ENCODE results near the gene PDE4A.
"Not testable (repeated sequence)": the region's sequence is repeated elsewhere in the genome, so short reads cannot be mapped to it uniquely, and the experiment has no call there.

PDE4A gene

GRCh38 chr19:10404888-10405820 is 15.2 kb upstream of the PDE4A start:
- no peak for ATAC-seq

- no peak for ATAC-seq
These were observed 14.1 kb upstream of the PDE4A start for GRCh38 chr19:10406191-10406590.

- no peak for ATAC-seq
These were observed 13.2 kb upstream of the PDE4A start for GRCh38 chr19:10407096-10407495.

- ATAC-seq = peak; percentile 68 to 73
These were observed 11.6 kb upstream of the PDE4A start for GRCh38 chr19:10408511-10409283.

GRCh38 chr19:10411224-10411623 is 9.1 kb upstream of the PDE4A start:
- ATAC-seq = not testable (repeated sequence)

- ATAC-seq = peak; percentile 59
These were observed 7.9 kb upstream of the PDE4A start for GRCh38 chr19:10412257-10412977.

DNA sequence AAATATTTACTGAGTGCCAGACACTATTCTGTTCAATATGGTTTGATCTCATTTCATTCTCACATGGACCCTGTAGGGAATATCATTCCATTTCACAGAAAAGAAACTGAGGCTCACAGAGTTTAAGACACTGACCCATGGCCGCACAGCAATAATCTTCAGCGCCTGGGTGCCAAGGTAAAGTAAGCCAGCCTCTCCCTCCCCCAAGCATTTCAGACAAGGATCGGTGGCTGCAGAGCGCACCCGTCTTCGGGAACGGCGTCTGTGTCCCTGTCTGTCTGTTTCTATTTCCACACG is 4.3 kb upstream of the PDE4A start:
- no peak for ATAC-seq

GRCh38 chr19:10416380-10417257 is 3.7 kb upstream of the PDE4A start:
- peak; percentile 56 to 59 for ATAC-seq

DNA sequence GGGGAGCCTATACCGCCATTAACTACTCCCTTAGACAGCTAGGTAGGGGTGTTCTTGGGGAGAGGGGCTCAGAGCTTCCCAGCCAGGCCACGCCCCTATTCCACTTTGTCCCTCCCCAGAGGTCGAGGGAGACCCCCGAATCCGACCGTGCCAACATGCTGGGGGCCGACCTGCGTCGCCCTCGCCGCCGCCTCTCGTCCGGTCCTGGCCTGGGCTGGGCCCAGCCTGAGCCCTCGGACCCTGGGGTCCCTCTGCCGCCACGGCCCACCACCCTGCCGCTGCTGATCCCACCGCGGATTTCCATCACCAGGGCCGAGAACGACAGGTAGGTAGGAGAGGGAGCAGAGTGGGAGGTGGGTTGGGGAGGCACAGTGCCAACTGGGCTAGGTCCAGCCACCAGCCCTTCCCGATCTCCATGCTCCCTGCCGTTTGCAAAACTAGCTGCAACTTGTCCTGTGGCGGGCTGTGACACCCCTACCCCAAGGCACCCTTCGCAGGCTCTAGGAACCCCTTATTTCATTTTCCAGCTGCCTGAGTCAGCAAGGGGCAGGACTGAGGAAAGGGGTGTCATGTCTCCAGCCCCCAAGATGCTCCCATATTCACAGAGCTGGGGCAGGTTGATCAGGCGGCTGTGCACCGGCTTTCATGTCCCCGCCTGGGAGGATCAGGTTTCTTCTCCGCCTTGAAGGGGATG is 2.6 kb upstream of the PDE4A start:
- no peak for ATAC-seq

- ATAC-seq = no peak
These were observed 2.2 kb upstream of the PDE4A start for GRCh38 chr19:10418235-10418484.

DNA sequence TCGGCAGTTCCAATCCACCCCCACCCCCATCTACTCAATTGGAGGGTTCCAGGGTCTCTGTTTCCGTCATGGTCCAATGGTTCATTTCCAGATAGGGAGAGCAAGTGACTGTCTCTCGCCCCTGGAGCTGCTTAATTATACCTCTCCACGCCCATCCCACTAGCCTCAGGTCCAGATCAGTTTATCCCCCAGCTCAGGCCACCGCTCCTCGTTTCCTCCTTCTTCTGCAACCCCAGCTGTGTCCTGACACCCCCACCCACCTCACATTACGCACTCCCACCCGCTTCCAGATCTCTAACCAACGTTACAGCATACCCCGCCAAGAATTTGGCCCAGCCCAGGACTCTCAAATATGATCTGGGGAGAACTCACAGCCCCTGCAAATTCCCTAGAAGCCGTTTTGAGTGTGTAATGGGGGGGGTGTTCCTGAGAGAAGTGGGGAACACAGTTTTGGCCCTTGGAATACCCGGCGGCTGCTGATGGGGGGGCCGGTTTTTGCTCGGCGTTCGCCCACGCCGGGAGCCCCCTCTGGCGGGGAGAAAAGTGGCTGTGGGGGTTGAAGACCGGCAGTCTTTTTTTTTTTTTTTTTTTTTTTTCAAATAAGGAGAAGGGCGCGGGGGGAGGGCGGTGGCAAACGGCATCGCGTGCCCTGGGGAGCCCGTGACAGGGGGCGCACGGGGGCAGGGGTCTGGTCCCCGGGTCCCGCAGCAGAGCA is 1.7 kb upstream of the PDE4A start:
- ATAC-seq = no peak

DNA sequence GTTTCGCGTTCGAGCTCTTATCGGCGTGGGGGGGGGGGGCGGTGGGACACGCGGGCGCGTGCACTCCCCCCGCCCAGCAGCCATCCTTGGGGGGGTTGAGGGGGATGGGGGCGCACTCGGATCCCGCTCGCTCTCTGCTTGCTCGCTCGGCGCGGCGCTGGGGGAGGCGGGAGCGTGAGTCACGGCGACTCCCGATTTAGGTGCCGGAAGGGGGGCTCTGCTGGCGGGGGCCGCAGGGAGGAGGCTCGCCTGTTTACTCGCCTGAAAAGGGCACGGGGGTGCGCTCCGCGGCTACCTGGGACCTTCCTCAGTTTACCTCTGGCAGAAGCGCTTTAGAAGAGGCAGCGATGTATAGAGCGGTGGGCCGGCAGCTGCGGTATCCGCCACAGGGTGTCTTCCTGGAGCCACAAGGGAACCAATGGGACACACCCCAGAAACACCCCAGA is 1.1 kb upstream of the PDE4A start:
- ATAC-seq = no peak

DNA sequence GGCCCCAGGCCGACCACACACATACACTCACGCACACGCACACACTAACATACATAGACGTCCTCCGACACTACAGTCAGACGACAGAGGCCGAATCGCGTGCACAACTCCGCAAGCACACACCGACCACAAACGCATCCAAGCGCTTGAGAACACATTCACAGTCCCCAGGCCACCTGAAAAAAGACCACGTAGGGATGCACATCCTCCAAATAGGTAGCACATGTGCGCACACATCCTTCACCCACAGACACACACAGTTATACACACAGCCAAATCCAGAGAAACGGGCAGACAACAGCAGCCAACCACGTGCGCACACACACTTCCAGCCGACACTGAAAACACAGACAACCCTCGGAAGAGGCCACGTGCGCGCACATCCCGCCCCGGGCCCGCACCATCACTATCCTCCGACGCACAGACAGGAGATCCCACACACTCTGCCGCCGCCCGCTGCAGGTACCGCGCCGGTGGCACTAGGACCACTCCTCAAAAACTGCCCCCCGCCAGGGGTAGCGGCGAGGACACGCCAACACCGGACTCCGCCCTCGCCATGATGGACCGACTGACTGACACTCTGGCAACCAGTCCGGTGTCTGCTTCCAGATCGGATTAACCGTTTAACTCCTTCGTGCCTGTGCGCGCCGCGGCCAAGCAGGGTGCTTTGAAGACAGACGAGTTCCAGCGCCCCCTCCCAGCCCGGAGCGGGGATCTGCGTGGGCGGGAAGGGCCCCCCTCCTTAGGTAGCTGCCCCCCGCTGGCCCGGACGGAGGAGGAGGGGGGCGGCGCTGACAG is 493 bp upstream of the PDE4A start:
- ATAC-seq = peak; percentile 16 to 18

DNA sequence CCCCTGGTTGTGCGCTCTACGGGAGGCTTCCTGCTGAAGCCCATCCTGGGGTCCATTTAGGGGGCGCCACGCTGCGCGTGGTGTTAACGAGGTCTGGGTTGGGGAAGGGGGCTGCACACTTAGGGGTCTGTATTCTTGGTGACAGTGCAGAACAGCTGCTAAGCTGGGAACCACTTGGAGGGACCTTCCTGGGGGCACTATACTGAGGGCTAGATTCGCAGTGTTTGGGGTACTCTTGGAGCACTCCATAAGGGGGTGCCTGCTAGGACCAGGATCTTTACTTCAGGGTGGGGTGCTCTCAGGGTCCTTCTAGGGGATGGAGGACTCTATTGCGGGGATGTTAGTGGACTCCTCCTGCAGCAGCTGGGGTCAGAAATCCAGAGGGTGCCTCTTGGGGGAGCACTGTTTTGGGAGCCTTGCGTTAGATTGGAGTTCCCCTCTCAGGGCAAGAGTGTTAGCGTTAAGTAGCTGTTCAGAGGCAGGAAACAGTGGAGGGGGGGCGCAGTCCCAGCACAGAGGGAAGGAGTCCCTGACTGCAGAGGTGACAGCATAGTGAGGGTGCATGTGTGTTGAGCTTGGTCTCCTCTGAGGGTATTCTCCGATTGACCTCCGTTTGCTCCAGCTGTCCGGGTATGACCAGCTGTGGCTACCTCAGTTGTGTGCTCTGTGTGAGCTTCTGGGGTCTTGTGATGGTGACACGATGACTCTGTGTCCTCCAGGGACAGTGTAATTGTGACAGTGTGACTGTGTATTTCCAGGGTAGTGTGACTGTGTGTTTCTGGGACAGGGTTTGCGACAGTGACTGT is 1.1 kb downstream of the PDE4A start:
- ATAC-seq = no peak

GRCh38 chr19:10422046-10422461 is 1.7 kb downstream of the PDE4A start:
- ATAC-seq = no peak

DNA sequence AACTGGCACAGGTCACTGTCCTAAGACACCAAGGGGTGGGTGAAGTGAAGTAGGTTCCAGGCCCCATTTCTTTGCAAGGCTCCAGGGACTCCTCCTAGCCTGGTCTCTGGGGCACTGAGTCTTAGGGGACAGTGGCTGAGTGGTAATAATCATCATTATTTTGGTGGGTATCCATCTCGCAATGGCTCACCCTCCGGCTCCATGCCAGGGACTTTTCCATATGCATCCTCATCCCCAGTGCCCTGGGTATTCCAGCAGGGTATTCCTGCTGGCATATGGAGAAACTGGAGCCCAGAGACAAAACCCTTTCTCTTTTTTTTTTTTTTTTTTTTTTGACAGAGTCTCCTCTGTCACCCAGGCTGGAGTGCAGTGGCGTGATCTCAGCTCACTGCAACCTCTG is 2.5 kb downstream of the PDE4A start:
- ATAC-seq = no peak

- peak in 1 of 2 donors; percentile 15 for ATAC-seq
These were observed 3.8 kb downstream of the PDE4A start for GRCh38 chr19:10424011-10424637.

GRCh38 chr19:10427169-10427568 is 6.8 kb downstream of the PDE4A start:
- no peak for ATAC-seq

- no peak for ATAC-seq
These were observed 8.7 kb downstream of the PDE4A start for GRCh38 chr19:10428996-10429381.
